Colonic mucosa (tissue), 4 donors: Measurements from ENCODE around the gene FANCI. TPM values are rescaled to one million over a fixed set of nuclear protein-coding genes. Genes with fewer than 3 reads are reported as not detected.

ENCODE experiments used
- DNase-seq: peaks from one replicate; pipeline ENCODE4 v3.0.0-alpha.2; 2020
- H3K27ac ChIP-seq: fragments of 200-600 bp; one replicate; pipeline ENCODE4 v1.8.0; 2021
- H3K27me3 ChIP-seq: fragments of 200-600 bp; one replicate; pipeline ENCODE4 v1.8.0; 2021
- H3K36me3 ChIP-seq: fragments of 200-600 bp; one replicate; pipeline ENCODE4 v1.8.0; 2021
- H3K4me1 ChIP-seq: fragments of 200-600 bp; one replicate; pipeline ENCODE4 v1.8.0; 2021; ENCODE audit warnings: mild to moderate bottlenecking
- H3K4me3 ChIP-seq: fragments of 200-600 bp; one replicate; pipeline ENCODE4 v1.8.0; 2021
- H3K9ac ChIP-seq, 2 donors: one replicate each; pipeline ENCODE4 v1.7.0; 2013; ENCODE audit warnings: control low read depth in 2 of 2, low read depth in 2 of 2, low read length in 2 of 2
- H3K9me3 ChIP-seq: fragments of 200-600 bp; one replicate; pipeline ENCODE4 v1.8.0; 2021
- intact Hi-C: fragments of 100-400 bp; cut with DNase I; formaldehyde crosslinking; loops from one replicate; pipeline ENCODE4 v1.14.1; 2022
- total RNA-seq, 2 donors: library from RNA; stranded (reverse); fragmentation: NEBNext Ultra II Directional in 1 of 2; extraction: Animal tissue kit (Norgen Biotek cat#: 25700) in 1 of 2; gene quantifications; one replicate each; pipeline ENCODE4 v1.2.1, GENCODE V29; 2021
- TF ChIP-seq, protein P1 (sequence below): fragments of 200-600 bp; IDR thresholded peaks from one replicate; pipeline ENCODE4 v1.8.0; 2022; ENCODE audit warnings: antibody characterized with exemption, mild to moderate bottlenecking
- donor health status: healthy.
- donor health status: DM: no; HTN: no; CAD: no.
- donor health status: DM: no; HTN: no; CAD: no.

The FANCI gene
- total RNA-seq, 2 donors from 2014 or later, result 19.9 to 76.9 TPM

DNA sequence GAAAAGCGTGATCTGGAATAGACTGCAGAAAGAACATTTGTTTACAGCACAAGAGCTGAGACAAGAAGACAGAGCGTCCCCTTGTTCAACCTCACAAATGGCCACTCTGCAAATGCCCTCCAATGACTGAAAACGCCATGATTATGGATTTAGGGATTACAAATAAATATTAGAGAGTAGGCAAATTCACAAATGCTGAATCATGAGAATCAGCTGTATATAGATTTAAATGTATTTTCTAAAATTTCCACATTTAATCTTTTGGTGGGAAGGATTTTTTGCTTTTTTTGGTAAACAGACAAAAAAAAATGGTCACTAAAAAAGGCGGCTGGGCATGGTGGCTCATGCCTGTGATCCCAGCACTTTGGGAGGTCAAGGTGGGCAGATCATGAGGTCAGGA lies 101.5 kb downstream of the FANCI start:
- TF ChIP-seq, protein P1, sequence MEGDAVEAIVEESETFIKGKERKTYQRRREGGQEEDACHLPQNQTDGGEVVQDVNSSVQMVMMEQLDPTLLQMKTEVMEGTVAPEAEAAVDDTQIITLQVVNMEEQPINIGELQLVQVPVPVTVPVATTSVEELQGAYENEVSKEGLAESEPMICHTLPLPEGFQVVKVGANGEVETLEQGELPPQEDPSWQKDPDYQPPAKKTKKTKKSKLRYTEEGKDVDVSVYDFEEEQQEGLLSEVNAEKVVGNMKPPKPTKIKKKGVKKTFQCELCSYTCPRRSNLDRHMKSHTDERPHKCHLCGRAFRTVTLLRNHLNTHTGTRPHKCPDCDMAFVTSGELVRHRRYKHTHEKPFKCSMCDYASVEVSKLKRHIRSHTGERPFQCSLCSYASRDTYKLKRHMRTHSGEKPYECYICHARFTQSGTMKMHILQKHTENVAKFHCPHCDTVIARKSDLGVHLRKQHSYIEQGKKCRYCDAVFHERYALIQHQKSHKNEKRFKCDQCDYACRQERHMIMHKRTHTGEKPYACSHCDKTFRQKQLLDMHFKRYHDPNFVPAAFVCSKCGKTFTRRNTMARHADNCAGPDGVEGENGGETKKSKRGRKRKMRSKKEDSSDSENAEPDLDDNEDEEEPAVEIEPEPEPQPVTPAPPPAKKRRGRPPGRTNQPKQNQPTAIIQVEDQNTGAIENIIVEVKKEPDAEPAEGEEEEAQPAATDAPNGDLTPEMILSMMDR, result no peak
- intact Hi-C loops, result no loop called here

GRCh38 chr15:89346516-89347231 lies 102.9 kb downstream of the FANCI start:
- intact Hi-C loops, result no loop called here
- Histone ChIP-seq H3K4me1 (no peaks in the 10 kb centered on the region), H3K27me3 (no peaks in the 10 kb centered on the region)

More for the DNA sequence above, 101.5 kb downstream of the FANCI start:
- Histone ChIP-seq H3K9ac (no peak overlapping the region), H3K9me3 (no peaks in the 10 kb centered on the region), H3K27me3 (no peaks in the 10 kb centered on the region), H3K36me3 (no peaks in the 10 kb centered on the region), H3K4me3 (no peak overlapping the region), H3K4me1 (no peaks in the 10 kb centered on the region), H3K27ac (no peak overlapping the region)
- DNase-seq, result no peak

GRCh38 chr15:89349206-89349558 lies 105.4 kb downstream of the FANCI start:
- Histone ChIP-seq H3K4me1 (no peaks in the 10 kb centered on the region), H3K4me3 (no peak overlapping the region), H3K9me3 (no peaks in the 10 kb centered on the region), H3K27ac (no peak overlapping the region), H3K27me3 (no peaks in the 10 kb centered on the region), H3K36me3 (no peaks in the 10 kb centered on the region), H3K9ac (no peak overlapping the region)
- intact Hi-C loops, result no loop called here
- no peak for DNase-seq
- TF ChIP-seq, protein P1, result no peak

More at GRCh38 chr15:89346516-89347231, 102.9 kb downstream of the FANCI start:
- Histone ChIP-seq H3K9ac (no peak overlapping the region), H3K27ac (no peak overlapping the region), H3K4me3 (no peak overlapping the region), H3K36me3 (no peaks in the 10 kb centered on the region), H3K9me3 (no peaks in the 10 kb centered on the region)
- no peak for DNase-seq
- TF ChIP-seq, protein P1, result no peak

- no peak for DNase-seq
- Histone ChIP-seq H3K27me3 (no peaks in the 10 kb centered on the region), H3K36me3 (no peaks in the 10 kb centered on the region), H3K9me3 (no peaks in the 10 kb centered on the region), H3K4me1 (no peaks in the 10 kb centered on the region), H3K4me3 (no peak overlapping the region), H3K27ac (no peak overlapping the region), H3K9ac (no peak overlapping the region)
- TF ChIP-seq, protein P1, result no peak
- intact Hi-C loops, result loop anchor here (10.0 kb wide), 1 partner anchor 202 kb away; no protein-coding TSS in a partner anchor
Observed at GRCh38 chr15:89352476-89352875, 108.7 kb downstream of the FANCI start.

- TF ChIP-seq, protein P1, result no peak
- H3K9ac ChIP-seq, result no peak overlapping the region
- H3K36me3 ChIP-seq, result no peaks in the 10 kb centered on the region
- H3K9me3 ChIP-seq, result no peaks in the 10 kb centered on the region
- H3K4me3 ChIP-seq, result no peak overlapping the region
- DNase-seq, result no peak
- intact Hi-C loops, result loop anchor here (10.0 kb wide), 1 partner anchor 201 kb away; no protein-coding TSS in a partner anchor
- peaks cover under 1% of the 10 kb centered on the region for H3K4me1 ChIP-seq
- no peak overlapping the region for H3K27ac ChIP-seq
- H3K27me3 ChIP-seq, result peaks cover 8% of the 10 kb centered on the region
Observed at GRCh38 chr15:89353991-89354390, 110.2 kb downstream of the FANCI start.
